Measurements from ENCODE around the gene CLIC6. TPM values are rescaled to one million over a fixed set of nuclear protein-coding genes. Genes with fewer than 3 reads are reported as not detected.

The CLIC6 gene
- total RNA-seq, 1 donor from 2014 or later: 1.3 TPM

DNA sequence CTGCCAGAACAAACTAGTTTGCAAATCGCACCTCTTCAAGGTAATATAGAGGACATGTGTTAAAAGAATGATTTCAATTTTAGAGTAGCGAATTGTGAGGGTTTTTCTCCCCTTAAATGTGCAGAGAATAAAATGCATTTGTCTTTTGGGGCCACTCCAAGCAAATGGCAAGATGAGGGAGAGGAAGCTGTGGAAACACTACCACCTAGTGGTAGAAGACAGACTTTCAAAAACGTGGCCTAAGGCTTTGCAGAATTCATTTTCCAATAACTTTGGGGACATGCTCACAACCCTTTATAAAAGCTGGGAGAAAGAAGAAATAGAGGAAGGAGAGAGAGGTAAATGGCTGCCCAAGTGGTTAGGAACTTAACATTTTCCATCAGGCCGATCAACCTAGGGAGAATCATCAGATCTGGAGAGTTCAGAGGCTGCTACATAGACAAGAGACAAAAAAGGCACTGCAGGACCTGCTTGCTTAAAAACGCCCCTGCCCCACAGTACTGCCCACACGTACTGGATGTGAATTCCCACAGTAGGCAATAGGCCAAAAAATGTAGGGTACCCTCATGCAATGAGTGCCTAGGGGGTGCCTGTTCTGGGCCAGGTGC is 38.2 kb upstream of the CLIC6 start:
- TF ChIP-seq CTCF (conservative IDR thresholded peaks at IDR 0.05; ENCODE audit: low read depth, low read length): peak; percentile 88
- DNase-seq (ENCODE audit: low read depth): peak; percentile 7

DNA sequence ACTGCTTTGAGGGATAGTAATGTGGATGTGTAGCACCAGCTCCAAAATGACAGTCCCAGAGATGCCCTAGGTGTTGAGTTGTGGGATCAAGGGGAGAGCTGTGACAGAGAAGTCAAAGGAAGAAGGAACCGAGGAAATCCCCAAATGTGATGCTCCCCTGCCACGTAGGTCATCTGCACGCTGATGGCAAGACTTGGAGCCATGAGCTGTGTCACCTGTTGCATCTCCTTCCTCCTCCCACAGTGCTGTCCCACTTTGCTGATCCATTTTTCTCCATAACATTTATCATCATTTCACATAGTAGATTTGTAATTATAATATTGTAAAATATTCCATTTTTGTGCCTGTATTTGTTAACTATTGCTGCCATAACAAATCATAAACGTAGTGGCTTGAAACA is 36.3 kb upstream of the CLIC6 start:
- no peak for DNase-seq (ENCODE audit: low read depth)
- TF ChIP-seq CTCF (conservative IDR thresholded peaks at IDR 0.05; ENCODE audit: low read depth, low read length): no peak
- no peak overlapping the region for H3K4me3 ChIP-seq (ENCODE audit: low read depth, low read length)

More for the DNA sequence above, 38.2 kb upstream of the CLIC6 start:
- no peak overlapping the region for H3K4me3 ChIP-seq (ENCODE audit: low read depth, low read length)

GRCh38 chr21:34635307-34635706 is 33.5 kb upstream of the CLIC6 start:
- no peak overlapping the region for H3K4me3 ChIP-seq (ENCODE audit: low read depth, low read length)
- TF ChIP-seq CTCF (conservative IDR thresholded peaks at IDR 0.05; ENCODE audit: low read depth, low read length): peak; percentile 50
- no peak for DNase-seq (ENCODE audit: low read depth)

- no peak for DNase-seq (ENCODE audit: low read depth)
- no peak overlapping the region for H3K4me3 ChIP-seq (ENCODE audit: low read depth, low read length)
- no peak for TF ChIP-seq CTCF (conservative IDR thresholded peaks at IDR 0.05; ENCODE audit: low read depth, low read length)
Measured at GRCh38 chr21:34636961-34637360, 31.8 kb upstream of the CLIC6 start.

DNA sequence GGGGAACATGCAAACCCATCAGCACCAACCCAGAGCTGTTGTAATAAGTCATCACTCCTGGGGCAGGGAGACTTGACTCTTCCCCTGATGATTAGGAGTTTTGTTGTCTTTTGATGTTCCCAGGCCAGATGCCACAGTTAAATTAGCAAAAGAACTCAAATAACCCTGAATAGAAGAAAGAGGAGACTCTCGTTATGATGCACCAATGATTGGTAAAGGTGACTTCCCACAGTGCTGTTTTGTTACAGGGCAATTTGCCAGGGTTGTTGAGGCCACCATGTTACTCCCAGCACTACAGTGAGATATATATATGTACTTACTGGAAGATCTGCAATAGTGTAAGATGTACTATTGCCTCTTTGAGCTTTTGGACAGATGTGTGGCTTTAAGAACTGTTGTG is 29.5 kb upstream of the CLIC6 start:
- H3K4me3 ChIP-seq (ENCODE audit: low read depth, low read length): no peak overlapping the region
- TF ChIP-seq CTCF (conservative IDR thresholded peaks at IDR 0.05; ENCODE audit: low read depth, low read length): no peak
- DNase-seq (ENCODE audit: low read depth): no peak

DNA sequence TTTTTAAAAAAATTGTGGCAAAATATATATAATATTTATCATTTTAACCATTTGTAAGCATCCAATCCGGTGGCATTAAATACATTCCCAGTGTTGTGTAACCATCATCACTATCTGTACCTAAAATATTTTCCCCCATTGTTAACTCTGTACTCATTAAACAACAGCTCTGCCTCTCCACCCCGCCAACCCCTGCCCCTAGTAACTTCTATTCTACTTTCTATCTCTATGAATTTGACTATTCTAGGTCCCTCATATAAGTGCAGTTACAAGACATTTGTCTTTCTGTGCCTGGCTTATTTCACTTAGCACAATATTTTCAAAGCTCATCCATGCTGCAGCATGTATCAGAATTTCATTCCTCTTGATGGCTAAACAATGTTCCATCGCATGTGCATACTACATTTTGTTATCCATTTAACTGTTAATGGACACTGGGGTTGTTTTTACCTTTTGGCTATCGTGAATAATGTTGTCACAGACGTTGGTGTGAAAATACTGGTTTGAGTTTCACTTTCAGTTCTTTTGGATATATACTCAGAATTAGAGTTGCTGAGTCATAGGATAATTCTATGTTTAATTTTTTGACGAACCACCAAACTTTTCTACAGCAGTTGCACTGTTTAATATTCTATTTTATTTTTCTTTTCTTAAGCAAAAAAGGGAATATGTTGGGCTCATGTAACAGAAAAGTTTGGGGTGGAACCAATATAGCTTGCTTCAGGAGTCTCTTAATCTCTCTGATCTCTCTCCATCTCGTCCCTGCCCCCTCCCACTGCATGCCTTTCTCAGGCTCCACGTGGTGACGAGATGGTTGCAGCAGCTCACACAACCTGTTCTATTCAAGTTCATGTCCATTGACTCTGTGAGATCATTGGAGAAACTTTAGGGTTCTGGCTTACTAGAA is 28.7 kb upstream of the CLIC6 start:
- no peak for DNase-seq (ENCODE audit: low read depth)
- no peak for TF ChIP-seq CTCF (conservative IDR thresholded peaks at IDR 0.05; ENCODE audit: low read depth, low read length)
- no peak overlapping the region for H3K4me3 ChIP-seq (ENCODE audit: low read depth, low read length)
